NCI-H1694 (cell line): ENCODE results near the gene CCDC112.

ENCODE experiments used
- DNase-seq: peaks from one replicate; lab custom pipeline; 2025; lab: John Stamatoyannopoulos, UW

CCDC112 gene

DNA sequence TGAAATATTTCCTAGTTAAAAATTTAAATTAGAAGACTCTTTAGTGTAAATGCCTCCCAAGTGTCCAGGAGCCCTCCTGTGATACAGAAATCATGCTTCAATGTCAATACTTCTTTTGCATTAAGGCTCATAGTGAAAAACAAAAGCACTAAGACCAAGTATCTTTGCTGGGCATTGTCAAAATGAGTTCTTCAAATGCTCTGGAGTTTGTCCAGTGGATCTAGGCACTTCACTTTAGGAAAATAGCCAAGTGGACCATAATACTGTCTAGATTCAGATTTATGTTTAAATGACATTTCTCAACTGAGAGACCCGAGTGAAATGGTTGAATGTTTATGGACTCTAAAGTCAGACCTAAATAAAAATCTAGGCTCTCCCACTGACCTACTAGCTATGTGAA is 21.3 kb upstream of the CCDC112 start:
- DNase-seq = no peak

DNA sequence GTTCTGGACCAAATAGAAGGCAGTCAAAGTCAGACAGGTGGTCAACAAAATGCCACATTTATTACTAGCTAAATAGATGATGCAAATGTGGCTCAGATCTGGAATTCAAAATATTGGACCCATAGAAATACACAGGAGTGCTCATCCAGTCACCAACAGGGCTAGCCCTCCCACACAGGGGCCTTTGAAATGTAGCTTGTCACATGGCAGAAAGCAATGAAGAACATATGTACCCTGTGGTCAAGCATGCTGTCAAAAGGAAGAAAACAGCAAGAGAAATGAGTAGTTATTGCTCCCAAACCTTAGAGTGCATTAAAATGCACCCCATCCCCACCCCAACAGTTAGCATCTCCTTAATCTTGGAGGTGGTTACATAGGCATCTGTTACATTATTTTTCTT is 20.9 kb upstream of the CCDC112 start:
- no peak for DNase-seq

DNA sequence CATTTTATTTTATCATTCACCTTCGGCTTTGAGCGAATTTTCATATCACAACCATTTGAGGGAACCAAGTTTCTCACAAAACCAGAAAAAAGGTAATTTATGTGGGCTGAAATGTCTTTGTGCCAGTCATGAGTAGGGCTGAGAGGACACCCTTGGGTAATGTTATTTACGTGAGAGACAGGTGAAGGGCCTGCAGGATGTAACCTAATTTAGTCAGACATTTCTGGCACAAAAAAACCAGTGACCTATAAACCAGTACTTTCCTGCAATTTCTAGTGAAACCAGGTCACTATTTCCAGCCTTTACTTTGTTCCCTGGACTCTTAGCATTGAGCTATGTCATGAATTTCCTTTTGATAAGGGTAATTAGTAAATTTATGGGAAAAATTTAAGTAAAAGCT is 17.2 kb upstream of the CCDC112 start:
- no peak for DNase-seq

DNA sequence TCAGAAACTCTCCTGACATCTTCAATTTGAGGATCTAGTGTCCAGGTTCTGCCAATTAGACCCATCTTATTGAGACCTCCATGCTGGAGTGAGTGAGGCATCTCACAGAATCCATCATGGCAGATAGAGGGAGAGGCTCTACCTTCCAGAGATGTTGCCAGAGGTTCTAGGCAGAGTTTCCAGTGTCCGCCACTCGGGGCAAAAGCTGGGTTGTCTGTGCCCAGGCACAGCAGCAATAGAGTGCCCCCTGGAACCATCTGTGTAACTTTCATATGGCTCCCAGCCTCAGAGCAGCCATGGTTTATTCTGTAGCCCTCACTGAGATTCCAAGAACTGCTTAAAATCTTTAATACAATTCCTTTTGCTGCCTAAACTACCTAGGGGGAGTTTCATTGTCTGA is 16.6 kb upstream of the CCDC112 start:
- DNase-seq = no peak

DNA sequence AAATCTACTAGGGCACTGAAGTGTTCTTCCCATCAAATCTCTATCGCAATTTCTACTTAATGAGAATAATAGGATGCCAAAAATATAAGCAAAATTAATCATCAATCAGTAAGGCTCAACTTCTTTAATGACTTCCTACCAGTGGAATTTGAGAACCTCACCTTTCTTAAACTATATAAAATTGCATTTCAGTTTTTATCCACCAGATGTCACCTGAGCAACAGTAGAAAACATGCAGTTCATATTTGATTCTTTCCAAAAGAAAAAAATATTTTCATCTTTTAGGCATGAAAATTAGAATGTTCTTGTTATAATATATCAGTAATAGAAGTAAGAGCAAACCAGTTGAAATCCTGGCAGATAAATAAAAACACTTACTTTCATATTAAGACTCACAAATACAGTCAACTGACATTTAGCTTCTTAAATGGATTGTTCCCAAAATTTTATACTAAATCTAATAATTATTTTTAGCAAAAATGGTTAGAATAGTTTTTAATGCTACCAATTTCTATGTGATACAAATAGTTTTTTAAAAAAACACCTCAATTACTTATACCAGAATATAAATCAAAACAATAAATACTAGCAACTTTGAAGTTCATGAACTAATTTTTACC is 13.4 kb upstream of the CCDC112 start:
- peak; percentile 30 for DNase-seq

DNA sequence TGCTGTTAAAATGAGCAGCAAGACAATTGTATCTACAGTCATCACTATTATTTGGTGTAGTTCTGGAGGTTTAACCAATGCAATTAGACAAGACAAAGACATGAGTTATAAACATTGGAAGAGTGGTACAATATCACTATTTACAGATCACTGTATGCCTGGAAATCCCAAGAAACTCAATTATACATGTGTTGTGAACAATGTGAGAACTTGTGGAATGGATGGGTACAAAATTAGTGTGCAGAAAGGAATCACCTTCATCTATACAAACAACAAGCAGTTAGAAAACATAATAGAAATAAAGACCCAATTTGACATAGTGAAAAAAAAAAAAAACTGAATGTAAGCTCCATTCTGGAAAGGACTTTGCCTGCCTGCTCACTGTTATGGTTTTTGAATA is 12.4 kb upstream of the CCDC112 start:
- DNase-seq = no peak

DNA sequence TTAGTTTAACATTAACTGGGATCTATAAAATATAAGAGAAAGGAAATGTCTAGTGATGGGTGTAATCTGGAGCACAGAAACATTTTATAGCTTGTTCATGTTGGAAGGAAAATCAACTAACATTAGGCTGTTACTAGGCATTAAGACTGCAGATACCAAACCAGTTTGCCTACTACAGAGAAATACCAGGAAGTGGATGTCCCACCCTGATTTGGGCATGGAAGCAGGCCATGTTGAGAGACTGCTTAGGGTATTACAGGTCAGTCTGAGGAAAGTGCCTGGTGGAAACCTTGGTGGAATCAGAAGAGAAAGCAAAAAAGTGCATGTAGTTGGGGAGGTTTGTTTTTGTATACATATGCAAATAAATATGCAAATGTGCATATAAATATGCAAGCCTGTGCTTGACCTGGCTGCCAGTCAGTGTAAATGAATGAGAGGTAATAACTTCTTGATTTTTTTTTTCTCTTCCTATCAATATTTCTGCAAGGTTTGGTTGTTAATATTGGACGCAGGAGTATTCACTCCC is 9.6 kb upstream of the CCDC112 start:
- DNase-seq = no peak

DNA sequence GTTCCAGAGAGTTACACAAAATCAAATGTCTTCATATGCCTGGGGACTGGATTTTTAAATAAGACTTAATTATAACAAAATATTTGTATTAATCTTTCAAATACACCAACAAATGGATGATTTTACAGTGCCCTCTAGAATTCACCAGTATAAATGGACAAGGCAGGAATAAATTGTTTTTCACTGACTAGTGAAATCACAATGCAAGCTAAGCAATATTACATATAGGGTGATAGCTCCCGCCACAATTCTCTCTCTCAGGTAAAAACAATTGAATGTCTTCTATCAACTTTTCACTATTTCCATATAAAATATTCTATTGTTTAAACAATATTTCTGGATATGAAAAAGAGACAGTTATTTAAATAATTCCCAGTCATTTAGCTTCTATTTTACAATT is 8.0 kb upstream of the CCDC112 start:
- no peak for DNase-seq

DNA sequence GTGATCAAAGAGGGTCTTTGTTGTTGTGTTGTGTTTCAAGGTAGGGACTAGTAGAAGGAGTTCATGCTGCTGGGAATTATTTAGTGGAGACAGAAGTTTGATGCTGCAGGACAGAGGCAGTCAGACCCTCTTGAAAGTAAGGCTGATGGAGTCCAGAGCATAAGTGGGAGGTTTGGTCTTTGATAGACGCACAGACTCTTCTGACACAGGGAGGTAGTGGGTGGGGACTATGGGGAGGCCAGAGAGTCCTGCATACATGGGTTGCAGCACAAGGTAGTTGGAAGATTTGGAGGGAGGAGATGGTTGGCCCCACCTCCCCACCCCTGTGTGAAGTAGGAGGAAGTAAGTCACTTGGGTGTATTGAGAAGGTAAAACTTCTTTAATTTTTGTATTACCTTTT is 2.4 kb upstream of the CCDC112 start:
- no peak for DNase-seq

DNA sequence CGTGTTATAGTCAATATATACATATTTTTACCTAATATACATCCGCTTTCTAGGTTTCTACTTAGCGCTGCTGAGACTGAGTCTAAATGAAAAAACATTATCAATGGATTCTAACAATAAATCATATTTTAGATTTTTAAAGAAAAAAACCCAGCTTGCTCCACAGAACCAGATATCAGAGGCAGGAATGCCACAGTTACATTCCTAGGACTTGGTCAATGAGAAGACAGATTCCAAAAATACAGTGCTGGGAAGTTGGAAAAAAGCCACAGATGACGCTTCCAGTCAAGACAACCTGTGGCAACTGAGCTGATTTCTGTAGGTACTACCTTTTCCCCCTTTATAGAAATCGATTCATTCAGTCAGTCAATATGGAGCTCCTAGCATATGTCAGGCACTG is 577 bp upstream of the CCDC112 start:
- DNase-seq = no peak

DNA sequence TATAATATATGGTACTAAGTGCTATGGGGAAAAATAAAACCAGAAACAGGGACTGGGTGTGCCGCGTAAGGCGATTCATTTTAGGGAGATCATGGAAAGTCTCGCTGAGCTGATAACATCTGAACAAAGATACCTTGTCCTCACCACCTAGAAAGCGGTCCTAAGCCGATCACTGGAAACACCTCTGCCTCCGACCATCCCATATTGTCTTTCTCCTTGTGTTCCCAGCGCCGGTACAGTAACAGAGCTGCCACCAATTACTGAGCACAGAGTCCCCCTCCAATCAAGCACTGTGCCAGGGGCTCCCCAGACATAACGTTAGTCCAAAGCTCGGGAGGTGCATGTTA is 704 bp downstream of the CCDC112 start:
- no peak for DNase-seq

DNA sequence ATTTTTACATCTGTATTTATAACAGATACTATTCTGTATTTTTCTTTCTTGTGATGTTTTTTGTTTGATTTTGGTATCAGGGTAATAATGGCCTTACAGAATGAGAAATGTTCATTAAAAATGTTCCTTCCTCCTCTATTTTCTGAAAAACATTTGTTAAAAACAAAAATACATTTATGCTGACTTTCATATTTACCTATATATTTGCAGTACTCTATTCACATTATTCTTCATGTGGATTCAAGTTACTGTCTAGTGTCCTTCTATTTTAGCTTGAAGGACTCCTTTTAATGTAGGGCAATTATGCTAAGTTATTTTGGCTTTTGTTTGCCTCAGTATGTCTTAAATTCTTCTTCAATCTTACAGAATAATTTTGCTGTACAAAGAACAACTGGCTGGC is 5.1 kb downstream of the CCDC112 start:
- no peak for DNase-seq

DNA sequence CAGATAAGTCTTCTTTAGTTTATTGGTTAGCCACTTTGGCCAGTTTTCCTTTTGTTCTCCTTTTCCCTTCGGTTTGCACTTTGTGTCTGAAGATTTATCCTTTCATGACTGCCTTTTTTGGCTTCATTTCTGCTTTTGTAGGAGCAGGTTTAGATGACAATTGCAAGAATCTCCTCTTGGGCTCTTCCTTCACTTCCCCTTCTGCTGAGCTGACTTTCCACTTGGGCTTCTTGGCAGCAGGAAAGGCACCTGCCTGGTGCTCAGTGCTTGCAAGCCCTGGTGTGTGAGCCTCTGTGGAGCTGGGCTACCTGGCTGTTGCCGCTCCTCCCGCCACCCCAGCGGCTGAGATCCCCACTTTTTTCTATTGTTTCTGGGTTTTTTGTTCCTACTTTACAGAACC is 7.3 kb downstream of the CCDC112 start:
- no peak for DNase-seq

DNA sequence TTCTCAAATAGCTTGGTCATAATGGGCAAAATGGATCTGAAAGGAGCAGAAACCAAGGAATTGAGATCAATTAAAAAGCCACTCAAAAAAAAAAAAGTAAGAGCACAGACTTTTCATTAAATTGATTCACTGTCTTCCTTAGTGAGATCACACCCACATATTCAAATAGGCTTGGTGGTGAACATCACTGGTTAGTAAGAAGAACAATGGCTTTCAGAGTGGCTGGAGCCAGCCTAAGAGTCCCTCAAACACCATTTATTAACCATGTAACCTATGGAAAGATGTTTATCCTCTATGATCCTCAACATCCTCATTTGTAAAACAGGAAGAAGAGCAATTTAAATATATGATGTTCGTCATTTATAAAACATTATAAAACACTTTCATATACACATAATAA is 12.4 kb downstream of the CCDC112 start:
- DNase-seq = no peak

DNA sequence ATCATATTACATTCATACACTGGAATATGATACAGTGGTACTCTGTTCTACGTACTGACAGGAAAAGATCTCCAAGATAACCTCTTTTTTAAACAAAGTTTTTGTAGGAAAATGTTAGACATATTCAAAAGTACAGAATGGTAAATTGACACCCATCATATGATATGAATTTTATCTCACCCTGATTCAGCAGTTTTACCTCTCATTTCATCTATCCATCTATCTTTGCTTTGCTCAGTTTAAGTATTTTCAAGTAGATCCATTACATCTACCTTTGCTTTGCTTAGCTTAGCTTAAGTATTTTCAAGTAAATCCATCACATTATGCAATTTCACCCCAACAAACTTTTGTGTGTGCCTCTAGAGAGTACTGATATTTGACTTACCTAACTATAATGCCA is 14.3 kb downstream of the CCDC112 start:
- DNase-seq = no peak

DNA sequence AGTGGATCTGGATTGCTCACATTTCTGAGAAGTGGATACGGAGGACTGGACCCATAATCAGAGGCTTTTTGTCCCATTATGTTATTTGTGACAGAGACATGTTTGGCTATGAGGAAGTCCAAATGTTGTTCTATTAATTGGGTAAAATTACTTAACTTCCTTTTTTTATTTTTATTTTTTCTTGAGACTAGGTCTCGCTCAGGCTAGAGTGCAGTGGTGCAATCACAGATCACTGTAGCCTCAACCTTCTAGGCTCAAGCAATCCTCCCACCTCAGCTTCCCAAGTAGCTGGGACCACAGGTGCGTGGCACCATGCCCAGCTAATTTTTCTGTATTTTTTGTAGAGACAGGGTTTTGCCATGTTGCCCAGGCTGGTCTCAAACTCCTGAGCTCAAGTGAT is 21.9 kb downstream of the CCDC112 start:
- DNase-seq = no peak

DNA sequence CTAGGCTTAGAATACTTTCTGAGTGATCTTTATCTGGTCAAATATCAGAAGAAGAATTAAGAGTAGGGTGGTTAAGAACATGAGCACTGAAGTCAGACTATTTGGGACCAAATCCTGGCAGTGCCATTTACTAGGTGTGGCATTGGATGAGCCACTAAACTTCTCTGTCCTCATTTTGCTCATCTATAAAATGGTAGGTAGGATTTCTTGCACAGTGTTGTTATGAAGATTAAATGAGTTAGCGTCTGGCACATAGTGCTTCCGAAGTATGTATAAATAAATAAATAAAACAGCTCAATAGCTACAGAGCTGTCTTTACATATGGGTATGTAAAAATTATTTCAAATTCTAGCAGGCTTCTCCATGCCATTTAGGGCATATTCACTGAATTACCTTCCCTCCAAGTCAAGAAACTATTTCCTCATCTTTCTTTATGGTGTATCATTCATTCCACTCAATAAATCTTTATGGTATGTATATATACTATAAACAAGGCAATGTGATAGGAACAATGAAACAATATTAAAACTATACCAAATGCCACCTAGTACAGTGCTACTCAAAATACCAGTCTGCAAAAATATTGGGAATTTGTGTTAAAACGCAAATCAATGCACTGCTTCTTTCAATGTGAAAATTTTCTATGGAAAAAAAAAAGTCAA is 24.0 kb downstream of the CCDC112 start:
- no peak for DNase-seq

DNA sequence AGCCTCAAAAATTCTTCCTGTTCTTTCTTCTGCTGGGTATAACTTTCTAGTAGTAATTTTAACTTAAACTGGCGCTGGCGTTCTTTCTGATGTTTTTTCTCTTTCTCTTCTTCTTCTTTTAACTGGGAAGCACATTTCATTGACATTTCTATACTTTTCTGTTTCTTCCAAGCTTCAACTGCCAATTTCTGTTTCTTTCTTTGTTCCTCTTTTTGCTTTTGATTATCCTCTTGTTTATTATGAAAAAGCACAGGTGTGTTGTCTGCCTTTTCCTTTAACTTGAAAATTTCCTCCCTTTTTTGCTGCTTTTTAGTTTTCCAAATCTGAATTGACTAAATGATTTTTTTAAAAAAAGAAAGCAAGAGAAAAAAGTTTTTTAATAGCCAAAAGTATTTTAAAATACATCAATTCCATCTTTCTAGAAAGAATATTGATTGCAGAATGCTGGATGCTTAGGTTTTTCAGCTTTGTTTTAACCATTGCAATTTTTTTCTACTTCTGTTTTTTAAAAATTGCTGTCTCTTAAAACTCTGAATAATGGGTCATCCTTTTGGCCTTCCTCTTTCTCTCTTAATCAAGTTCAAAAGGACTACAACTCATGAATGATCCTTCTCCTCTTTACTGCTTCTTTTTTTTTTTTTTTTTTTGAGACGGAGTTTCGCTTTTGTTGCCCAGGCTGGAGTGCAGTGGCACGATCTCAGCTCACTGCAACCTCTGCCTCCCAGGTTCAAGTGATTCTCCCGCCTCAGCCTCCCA is 25.0 kb downstream of the CCDC112 start:
- DNase-seq = no peak

DNA sequence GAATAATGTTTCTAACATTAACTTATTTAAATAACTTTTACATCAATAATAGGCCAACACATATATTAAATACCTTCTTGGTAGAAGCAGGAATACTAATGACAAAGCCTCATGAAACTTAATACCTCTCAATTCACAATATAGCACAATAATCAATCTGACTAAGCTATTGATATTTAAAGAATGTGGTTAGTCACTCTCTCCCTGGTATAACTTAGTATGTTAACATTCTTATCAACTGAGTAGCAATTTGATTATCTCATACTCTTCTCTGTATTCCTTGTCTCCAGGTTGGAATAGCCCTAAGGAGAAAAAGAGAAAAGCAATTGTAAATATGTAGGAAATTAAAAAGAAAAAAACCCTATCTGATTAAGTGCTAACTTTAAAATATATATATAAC is 28.8 kb downstream of the CCDC112 start:
- no peak for DNase-seq

DNA sequence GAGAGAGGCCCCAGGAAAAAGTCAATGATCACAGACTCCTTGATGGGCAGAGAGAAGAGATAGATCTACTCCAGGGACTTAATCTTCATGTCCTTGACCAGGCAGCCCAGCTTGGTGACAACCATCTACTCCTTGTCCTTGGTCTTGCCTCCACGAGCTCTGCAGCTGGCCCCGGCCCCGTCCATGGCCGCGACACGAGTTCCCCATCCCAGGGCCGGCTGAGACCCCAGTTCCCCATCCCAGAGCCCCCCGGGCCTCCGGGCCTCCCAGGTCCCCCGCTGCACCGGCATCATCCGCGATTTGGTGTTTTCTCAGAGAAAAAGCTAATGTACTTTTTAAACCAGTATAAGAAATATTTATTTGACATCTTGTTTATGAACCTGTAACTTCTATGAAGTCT is 31.2 kb downstream of the CCDC112 start:
- no peak for DNase-seq

DNA sequence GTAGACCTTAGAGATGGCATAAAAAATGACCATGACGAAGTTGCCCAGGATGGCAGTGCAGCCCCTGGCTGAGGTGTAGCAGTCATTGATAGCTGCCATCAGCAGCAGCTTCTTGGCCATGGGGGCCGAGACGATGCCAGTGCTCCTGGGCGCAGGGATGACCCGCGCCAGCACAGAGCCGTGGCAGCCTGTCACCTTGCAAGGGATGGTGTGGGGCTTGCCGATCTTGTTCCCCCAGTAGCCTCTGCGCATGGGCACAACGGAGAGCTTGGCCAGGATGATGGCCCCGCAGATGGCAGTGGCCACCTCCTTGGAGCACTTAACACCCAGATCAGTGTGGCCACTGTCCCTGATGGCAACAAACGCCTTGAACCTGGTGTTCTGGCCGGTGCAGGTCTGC is 31.7 kb downstream of the CCDC112 start:
- DNase-seq = no peak

DNA sequence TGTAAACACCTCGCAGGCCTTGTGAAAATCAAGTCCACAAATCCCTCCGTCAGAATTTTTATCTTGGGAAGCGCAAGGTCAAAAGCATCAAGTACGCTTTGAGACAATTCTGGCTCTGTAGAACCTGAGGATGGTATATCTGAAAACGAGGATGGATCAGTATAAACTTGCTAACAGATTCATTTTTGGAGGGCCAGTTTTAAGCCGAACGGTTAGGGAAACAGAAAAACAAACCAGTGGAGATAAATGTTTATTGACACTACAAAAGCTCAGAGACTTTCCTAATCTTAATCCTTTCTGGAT is 33.4 kb downstream of the CCDC112 start:
- no peak for DNase-seq

DNA sequence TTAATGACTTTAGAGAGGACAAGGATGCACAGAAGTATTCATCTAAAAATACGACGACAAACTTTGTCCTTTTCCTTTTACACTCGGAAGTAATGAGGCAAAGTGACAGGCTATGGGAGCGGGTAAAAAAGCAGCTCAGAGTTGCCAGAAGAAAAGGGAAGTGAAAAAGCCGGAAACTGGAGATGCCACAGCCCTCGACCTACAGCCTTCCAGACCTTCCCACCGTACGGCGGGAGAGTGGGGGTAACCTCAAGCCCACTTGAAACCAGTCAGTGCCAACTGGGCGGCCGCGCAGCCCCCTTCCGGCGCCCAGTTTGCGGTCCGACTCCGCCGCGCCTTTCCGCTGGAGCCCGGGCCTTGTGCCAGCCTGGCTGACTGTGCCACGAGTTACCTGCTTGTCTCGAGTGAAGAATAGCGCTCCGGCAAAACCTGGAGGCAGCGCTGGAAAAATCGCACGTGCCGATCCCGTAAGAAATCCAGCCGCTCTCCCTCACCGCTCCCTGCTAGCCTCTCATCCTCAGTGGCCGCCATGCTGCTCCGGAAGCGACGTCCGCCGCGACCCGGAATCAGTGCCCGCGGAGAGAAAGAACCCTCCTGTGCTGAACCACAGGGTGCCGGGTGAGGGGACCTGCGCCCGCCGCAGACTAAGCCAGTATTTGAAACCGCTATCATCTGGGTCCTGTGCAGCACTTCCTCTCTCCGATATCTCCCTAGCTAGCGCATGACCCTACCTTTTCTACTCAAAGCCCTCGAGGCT is 34.0 kb downstream of the CCDC112 start, which contains the start of gene PGGT1B:
PGGT1B (minus strand) TSS at position 557 of the 757 bp plus-strand sequence; CDS start at position 531, 26 bp downstream.
- peak; percentile 22 for DNase-seq
